ENCODE measurements around the gene FOLR3. TPM values are rescaled to one million over a fixed set of nuclear protein-coding genes. Genes with fewer than 3 reads are reported as not detected.

FOLR3 gene
- total and polyA plus RNA-seq, 2 experiments from 2014 or later: not detected

GRCh38 chr11:72150882-72151281 lies 15.4 kb downstream of the FOLR3 start:
- Mint-ChIP-seq H3K27ac (no peak overlapping the region), H3K36me3 (ENCODE audit: low read depth) (no peaks in the 10 kb centered on the region), H3K4me1 (no peaks in the 10 kb centered on the region), H3K27me3 (ENCODE audit: insufficient read depth, low read depth, poor library complexity) (no peaks in the 10 kb centered on the region), H3K4me3 (no peak overlapping the region), H3K9me3 (peaks cover 2% of the 10 kb centered on the region; the same call in 1 of the 3 replicates)
- Histone ChIP-seq H3K4me2 (no peak overlapping the region), H4K20me1 (replicated peaks; ENCODE audit: insufficient read depth) (no peaks in the 10 kb centered on the region), H2AFZ (no peak overlapping the region), H3K27me3 (ENCODE audit: insufficient read depth) (no peaks in the 10 kb centered on the region), H3K36me3 (ENCODE audit: insufficient read depth) (no peaks in the 10 kb centered on the region), H3K9me2 (ENCODE audit: insufficient read depth) (peaks cover 8% of the 10 kb centered on the region; the same call in 1 of the 2 replicates), H3F3A (replicated peaks; ENCODE audit: low read depth) (no peaks in the 10 kb centered on the region), H3K4me1 (ENCODE audit: insufficient read depth) (no peaks in the 10 kb centered on the region), H3K79me2 (replicated peaks; ENCODE audit: insufficient read depth) (no peaks in the 10 kb centered on the region), H3K4me3 (no peak overlapping the region), H3K27ac (ENCODE audit: low read depth) (no peak overlapping the region)
- DNase-seq (ENCODE audit: low spot score) (no peak), ATAC-seq (no peak)
- TF ChIP-seq NANOG (IDR thresholded peaks at IDR 0.05; ENCODE audit: borderline replicate concordance) (no peak), ETS1 (IDR thresholded peaks at IDR 0.05) (no peak), CTCF (conservative IDR thresholded peaks at IDR 0.05; ENCODE audit: low read depth in 2 of 2) (no peak), ZNF331 (CRISPR knock-in tag; IDR thresholded peaks at IDR 0.05; ENCODE audit: low read depth) (no peak), EZH2 (IDR thresholded peaks at IDR 0.05; ENCODE audit: low read depth, unreplicated experiment) (no peak), ZNF462 (CRISPR knock-in tag; IDR thresholded peaks at IDR 0.05) (no peak), CREB1 (CRISPR knock-in tag; IDR thresholded peaks at IDR 0.05; ENCODE audit: low read depth) (no peak), EZH2phosphoT487 (IDR thresholded peaks at IDR 0.05; ENCODE audit: unreplicated experiment) (no peak), ZNF114 (CRISPR knock-in tag; IDR thresholded peaks at IDR 0.05) (no peak), STAT1 (IDR thresholded peaks at IDR 0.05; ENCODE audit: unreplicated experiment) (no peak), POLR2AphosphoS5 (IDR thresholded peaks at IDR 0.05; ENCODE audit: low read depth) (no peak), JUNB (IDR thresholded peaks at IDR 0.05; ENCODE audit: unreplicated experiment) (no peak), REST (IDR thresholded peaks at IDR 0.05; ENCODE audit: unreplicated experiment) (no peak)

Measured in GM23338 (cell line).